ENCODE measurements around the gene TMEM185A. TPM values are rescaled to one million over a fixed set of nuclear protein-coding genes. Genes with fewer than 3 reads are reported as not detected.
"Not testable (repeated sequence)": the region's sequence is repeated elsewhere in the genome, so short reads cannot be mapped to it uniquely, and the experiment has no call there.

Gene TMEM185A
- total RNA-seq, 1 donor from 2014 or later: 18.7 TPM

DNA sequence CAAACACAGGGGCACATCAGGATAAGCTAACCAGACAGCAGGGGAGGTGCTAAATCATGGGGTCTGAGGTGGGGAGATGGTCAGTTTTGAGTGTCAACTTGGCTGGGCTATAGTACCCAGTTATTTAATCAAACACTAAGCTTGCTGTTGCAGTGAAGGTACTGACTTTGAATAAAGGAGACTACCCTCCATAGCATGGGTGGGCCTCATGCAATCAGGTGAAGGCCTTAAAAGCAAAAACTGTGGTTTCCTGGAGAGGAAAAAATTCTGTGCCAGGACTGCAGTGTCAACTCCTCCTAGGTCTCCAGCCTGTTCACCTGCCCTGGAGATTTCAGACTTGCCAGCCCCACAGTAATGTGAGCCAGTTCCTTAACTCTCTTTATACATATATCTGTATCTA, 23.9 kb downstream of the TMEM185A start:
- Mint-ChIP-seq H3K27ac (no peak overlapping the region), H3K36me3 (ENCODE audit: low read depth) (peaks cover 12% of the 10 kb centered on the region), H3K4me1 (ENCODE audit: low read depth) (no peaks in the 10 kb centered on the region), H3K4me3 (no peak overlapping the region), H3K27me3 (ENCODE audit: insufficient read depth) (no peaks in the 10 kb centered on the region), H3K9me3 (no peaks in the 10 kb centered on the region)
- intact Hi-C loops (cut with micrococcal nuclease): no loop called here
- no peak for DNase-seq (ENCODE audit: low spot score)

DNA sequence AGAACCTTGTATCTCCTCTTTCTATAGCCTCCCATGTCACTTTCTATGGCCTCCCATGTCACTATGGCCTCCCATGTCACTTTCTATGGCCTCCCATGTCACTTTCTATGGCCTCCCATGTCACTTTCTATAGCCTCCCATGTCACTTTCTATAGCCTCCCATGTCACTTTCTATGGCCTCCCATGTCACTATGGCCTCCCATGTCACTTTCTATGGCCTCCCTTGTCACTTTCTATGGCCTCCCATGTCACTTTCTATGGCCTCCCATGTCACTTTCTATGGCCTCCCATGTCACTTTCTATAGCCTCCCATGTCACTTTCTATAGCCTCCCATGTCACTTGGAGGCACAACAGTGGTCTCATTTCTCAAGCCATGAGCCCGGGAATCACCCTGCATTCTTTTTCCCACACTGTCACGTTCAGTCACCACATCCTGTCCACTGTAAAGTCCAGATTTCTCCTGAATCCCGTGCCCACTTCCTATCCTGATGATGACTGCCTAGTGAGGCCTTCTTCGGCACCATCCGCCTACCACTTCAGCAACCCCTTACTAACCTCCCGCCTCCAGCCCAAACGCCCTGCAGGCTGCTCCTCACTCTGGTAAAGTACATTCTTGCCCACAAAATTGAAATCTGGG, 26.2 kb downstream of the TMEM185A start:
- intact Hi-C loops (cut with micrococcal nuclease); H3K4me3 Mint-ChIP-seq; DNase-seq (ENCODE audit: low spot score); H3K4me1 Mint-ChIP-seq (ENCODE audit: low read depth); H3K27me3 Mint-ChIP-seq (ENCODE audit: insufficient read depth); H3K9me3 Mint-ChIP-seq; H3K27ac Mint-ChIP-seq: not testable (repeated sequence)
- peaks cover 12% of the 10 kb centered on the region for H3K36me3 Mint-ChIP-seq (ENCODE audit: low read depth)

DNA sequence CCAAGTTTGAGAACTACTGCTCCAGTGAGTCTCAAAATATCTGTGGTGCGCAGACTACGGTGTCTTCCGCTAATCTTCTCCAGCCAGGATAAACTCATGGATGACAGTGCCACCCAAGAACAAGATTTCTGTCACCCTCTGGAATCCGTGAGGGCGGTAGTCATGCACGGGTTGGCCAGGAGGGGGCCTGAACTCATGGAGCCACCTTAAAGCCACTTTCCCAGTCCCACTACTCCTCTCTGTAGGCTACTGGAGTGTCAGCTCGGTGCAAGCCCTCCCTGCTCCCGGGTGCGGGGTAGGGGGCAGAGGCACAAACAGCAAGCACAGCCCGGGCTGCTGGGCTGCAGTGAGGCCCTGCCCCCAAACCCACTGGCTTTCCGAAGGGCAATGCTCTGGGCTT, 33.0 kb downstream of the TMEM185A start:
- intact Hi-C loops (cut with micrococcal nuclease); H3K27ac Mint-ChIP-seq: not testable (repeated sequence)

DNA sequence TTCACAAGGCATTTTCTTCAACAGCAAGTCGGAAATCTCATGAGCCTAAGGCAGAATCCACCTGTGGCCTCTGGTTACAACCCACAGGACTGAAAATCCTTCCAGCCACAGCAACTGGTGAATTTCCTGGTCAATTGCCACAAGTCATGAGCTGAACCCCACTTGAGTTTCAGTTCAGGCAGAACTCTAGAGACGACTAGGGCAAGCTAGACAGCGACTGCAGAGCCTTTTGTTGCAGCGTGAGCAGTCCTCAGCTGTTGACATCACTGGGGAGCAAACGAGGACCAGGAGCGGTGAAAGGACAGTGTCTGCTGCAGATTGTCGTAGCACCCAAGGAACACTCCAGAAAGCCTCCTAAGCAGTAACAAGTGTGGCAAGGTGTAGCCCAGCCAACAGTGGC, 35.6 kb downstream of the TMEM185A start:
- H3K4me3 Mint-ChIP-seq; H3K9me3 Mint-ChIP-seq; H3K27me3 Mint-ChIP-seq (ENCODE audit: insufficient read depth); H3K4me1 Mint-ChIP-seq (ENCODE audit: low read depth); intact Hi-C loops (cut with micrococcal nuclease); DNase-seq (ENCODE audit: low spot score); H3K36me3 Mint-ChIP-seq (ENCODE audit: low read depth); H3K27ac Mint-ChIP-seq: not testable (repeated sequence)

More for the DNA sequence above, 33.0 kb downstream of the TMEM185A start:
- not testable (repeated sequence) for H3K4me3 Mint-ChIP-seq; H3K9me3 Mint-ChIP-seq; DNase-seq (ENCODE audit: low spot score); H3K36me3 Mint-ChIP-seq (ENCODE audit: low read depth); H3K4me1 Mint-ChIP-seq (ENCODE audit: low read depth); H3K27me3 Mint-ChIP-seq (ENCODE audit: insufficient read depth)

DNA sequence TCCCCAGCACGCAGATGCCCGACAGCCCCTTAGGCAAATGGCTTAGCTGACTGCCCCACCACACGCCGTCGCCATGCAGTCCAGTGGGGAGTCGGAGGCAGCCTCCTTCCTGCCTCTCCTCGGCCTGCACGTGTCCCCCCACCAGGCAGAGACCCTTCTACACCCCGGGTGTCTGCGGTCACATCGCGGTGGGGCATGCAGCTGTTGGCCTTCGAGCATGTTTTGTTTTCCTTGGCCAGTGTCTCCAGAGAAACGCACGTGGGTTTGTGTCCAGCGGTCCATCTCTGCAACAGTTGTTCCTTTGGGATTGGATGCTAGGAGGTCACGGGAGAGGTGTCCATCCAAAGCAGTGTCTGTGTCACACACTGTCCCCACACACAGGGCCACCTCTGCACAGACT, 36.4 kb downstream of the TMEM185A start, which contains the start of gene HSFX2:
Gene HSFX2 (minus strand): TSS at position 101 of the 400 bp plus-strand sequence. CDS start 614 bp downstream, outside the sequence.
- H3K4me1 Mint-ChIP-seq (ENCODE audit: low read depth); H3K27ac Mint-ChIP-seq; H3K4me3 Mint-ChIP-seq; H3K27me3 Mint-ChIP-seq (ENCODE audit: insufficient read depth); H3K9me3 Mint-ChIP-seq; intact Hi-C loops (cut with micrococcal nuclease); DNase-seq (ENCODE audit: low spot score); H3K36me3 Mint-ChIP-seq (ENCODE audit: low read depth): not testable (repeated sequence)

DNA sequence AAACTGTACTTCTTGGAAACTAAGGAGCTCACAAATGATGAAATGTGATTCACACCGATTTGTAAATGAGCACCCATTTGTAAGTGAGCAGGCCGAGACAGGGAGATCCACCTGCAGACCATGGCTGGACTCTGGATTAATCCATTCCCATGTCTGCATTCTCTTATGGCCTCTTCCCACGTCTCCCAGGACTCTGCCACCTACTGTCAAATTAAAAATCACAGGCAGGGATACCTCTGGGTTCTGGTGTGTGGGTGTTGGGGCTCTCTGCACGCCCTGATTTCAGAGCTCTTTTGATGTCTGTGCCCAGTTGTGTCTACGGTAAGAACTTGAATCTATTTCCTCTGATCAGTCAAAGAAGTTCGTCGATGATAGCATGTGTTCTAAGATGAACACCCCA, 40.6 kb downstream of the TMEM185A start:
- H3K27me3 Mint-ChIP-seq (ENCODE audit: insufficient read depth); H3K4me1 Mint-ChIP-seq (ENCODE audit: low read depth); H3K9me3 Mint-ChIP-seq; H3K27ac Mint-ChIP-seq; DNase-seq (ENCODE audit: low spot score); H3K36me3 Mint-ChIP-seq (ENCODE audit: low read depth); H3K4me3 Mint-ChIP-seq; intact Hi-C loops (cut with micrococcal nuclease): not testable (repeated sequence)

DNA sequence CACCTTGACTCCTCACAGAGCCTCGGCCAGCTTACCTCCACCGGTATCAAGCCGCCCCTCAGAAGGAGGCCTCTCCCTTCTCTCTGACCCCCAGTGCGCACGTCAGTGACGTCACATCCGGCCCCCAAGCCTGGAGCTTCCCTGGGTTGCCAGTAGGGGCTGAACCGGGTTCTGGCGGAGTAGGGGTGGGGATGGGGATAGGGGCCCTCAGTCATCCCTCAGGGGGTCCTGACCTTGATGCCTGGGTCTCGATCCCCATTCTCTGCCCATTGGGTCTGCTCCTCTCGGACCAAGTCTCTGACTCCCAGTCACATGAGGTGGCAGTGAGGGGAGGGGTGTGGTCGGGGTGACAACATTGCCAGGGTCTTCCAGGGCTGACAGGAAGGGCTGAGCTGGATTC, 44.2 kb downstream of the TMEM185A start, which contains the start of gene MAGEA9B:
Gene MAGEA9B (minus strand): TSS at position 101 of the 400 bp plus-strand sequence. CDS start 4,280 bp downstream, outside the sequence.
- H3K27me3 Mint-ChIP-seq (ENCODE audit: insufficient read depth); H3K4me3 Mint-ChIP-seq; H3K9me3 Mint-ChIP-seq; H3K36me3 Mint-ChIP-seq (ENCODE audit: low read depth); H3K27ac Mint-ChIP-seq; H3K4me1 Mint-ChIP-seq (ENCODE audit: low read depth); DNase-seq (ENCODE audit: low spot score); intact Hi-C loops (cut with micrococcal nuclease): not testable (repeated sequence)

DNA sequence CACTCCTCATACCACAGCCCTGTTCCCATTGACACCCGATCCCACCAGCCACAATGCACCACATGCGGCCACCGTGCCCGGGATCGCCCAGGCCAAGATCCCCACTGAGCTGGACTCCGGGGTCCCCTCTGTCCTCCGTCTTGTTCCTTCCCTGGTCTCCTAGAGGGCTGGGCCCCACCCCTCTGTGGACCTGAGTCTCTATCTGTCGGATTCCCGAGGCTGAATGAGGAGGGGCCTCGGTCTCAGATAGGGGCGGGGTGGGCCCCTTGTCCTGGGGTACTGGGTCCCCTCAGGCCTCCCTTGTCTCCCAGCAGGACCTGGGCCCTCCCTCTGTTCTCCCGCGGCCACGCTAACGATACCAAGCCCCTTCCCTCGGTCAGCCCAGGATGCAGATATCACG, 46.0 kb downstream of the TMEM185A start:
- intact Hi-C loops (cut with micrococcal nuclease); H3K27me3 Mint-ChIP-seq (ENCODE audit: insufficient read depth); DNase-seq (ENCODE audit: low spot score): not testable (repeated sequence)

DNA sequence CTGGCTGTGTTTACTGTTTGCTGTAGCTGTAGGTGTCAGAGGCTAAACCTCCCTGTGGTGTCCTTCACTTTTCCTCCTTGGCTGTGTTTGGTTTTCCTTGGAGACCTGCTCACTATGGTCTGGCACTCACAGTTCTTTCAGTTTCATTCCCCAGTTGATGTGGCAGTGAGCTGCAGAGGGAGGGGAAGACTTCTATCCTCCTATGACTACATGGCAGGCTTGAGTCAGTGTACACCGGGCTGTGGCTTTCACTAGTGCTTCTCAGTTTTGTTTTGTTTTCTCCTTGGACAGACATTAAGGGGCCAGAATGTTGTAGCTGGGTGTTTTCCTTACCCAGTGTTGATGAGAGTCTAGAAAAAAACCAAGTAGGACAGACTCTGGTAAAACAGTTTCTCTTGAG, 58.1 kb downstream of the TMEM185A start:
- intact Hi-C loops (cut with micrococcal nuclease): loop anchor here (10.0 kb wide), 1 partner anchor 69 kb away; the partner anchor contains the start of gene IDS
- H3K9me3 Mint-ChIP-seq; H3K4me3 Mint-ChIP-seq; DNase-seq (ENCODE audit: low spot score); H3K27ac Mint-ChIP-seq; H3K36me3 Mint-ChIP-seq (ENCODE audit: low read depth); H3K27me3 Mint-ChIP-seq (ENCODE audit: insufficient read depth): not testable (repeated sequence)
- H3K4me1 Mint-ChIP-seq (ENCODE audit: low read depth): peaks cover 23% of the 10 kb centered on the region

More for the DNA sequence above, 46.0 kb downstream of the TMEM185A start:
- not testable (repeated sequence) for H3K4me1 Mint-ChIP-seq (ENCODE audit: low read depth); H3K4me3 Mint-ChIP-seq; H3K27ac Mint-ChIP-seq; H3K36me3 Mint-ChIP-seq (ENCODE audit: low read depth); H3K9me3 Mint-ChIP-seq

DNA sequence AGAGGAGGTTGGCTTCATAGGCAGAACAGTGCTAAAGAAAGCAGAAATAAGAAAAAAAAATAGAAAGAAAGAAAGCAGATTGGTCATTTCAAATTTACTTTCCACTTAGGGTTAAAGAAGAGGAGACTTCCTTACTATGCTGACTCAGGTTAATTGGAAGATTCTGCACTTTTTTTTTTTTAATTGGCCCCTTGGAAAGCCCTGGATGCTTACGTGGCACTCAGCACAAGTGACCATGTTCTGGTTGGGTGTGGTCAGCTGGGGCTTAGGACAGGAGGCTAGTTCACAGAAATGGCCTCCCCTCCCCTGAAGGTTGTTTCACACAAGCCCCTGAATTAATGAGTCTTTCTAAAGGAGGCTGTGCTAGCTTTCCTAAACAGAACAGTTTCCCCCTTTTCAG, 58.8 kb downstream of the TMEM185A start:
- no peaks in the 10 kb centered on the region for H3K9me3 Mint-ChIP-seq
- H3K27me3 Mint-ChIP-seq (ENCODE audit: insufficient read depth): peaks cover 2% of the 10 kb centered on the region
- H3K4me1 Mint-ChIP-seq (ENCODE audit: low read depth): peaks cover 23% of the 10 kb centered on the region
- H3K27ac Mint-ChIP-seq: peak overlapping the region; percentile 91
- no peaks in the 10 kb centered on the region for H3K36me3 Mint-ChIP-seq (ENCODE audit: low read depth)
- no peak overlapping the region for H3K4me3 Mint-ChIP-seq
- intact Hi-C loops (cut with micrococcal nuclease): loop anchor here (10.0 kb wide), 1 partner anchor 68 kb away; the partner anchor contains the start of gene IDS
- no peak for DNase-seq (ENCODE audit: low spot score)

DNA sequence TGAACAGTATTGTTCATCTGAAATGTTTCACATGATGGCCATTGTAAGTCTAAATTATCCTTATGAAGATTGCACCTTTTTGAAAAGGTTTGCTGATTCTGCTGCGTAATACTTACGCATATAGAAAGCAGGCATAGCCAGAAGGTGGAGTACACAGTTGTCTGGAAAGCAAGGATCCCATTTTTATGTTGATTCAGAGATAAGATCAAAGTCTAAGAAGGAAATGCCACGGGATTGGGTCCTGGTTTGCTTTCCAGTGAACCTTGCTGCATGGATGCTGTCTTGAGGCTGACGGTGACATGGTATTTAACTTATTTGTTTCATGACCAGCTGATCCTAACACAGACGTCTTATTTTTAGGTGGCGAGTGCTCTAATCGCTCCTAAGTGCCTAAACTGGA, 59.8 kb downstream of the TMEM185A start:
- no peak for DNase-seq (ENCODE audit: low spot score)
- intact Hi-C loops (cut with micrococcal nuclease): loop anchor here (10.0 kb wide), 1 partner anchor 67 kb away; the partner anchor contains the start of gene IDS
- Mint-ChIP-seq H3K4me1 (ENCODE audit: low read depth) (peaks cover 23% of the 10 kb centered on the region), H3K27ac (no peak overlapping the region), H3K4me3 (no peak overlapping the region), H3K27me3 (ENCODE audit: insufficient read depth) (peaks cover 2% of the 10 kb centered on the region), H3K36me3 (ENCODE audit: low read depth) (no peaks in the 10 kb centered on the region), H3K9me3 (no peaks in the 10 kb centered on the region)

DNA sequence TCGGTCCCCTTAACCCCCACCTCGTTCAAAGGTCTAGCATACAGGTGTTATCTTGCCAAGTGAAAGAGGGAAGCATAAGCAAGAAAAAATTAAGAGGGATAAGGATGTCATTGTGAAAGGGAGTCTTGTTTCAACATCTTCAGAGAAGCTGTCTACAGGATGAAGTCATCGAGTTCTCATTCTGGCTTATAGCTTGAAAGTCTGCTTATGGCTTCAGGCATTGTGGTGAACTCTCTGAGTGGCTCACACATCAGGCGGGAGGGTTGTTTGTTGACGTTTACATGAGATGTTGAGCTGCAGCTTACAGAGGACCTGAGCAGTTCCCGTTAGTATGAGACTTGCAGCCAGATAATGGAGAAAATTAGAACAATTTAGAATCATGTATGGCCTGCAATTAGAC, 60.9 kb downstream of the TMEM185A start:
- no peaks in the 10 kb centered on the region for H3K36me3 Mint-ChIP-seq (ENCODE audit: low read depth)
- H3K9me3 Mint-ChIP-seq: no peaks in the 10 kb centered on the region
- intact Hi-C loops (cut with micrococcal nuclease): loop anchor here (10.0 kb wide), 1 partner anchor 66 kb away; the partner anchor contains the start of gene IDS
- no peak overlapping the region for H3K27ac Mint-ChIP-seq
- no peak overlapping the region for H3K4me3 Mint-ChIP-seq
- H3K4me1 Mint-ChIP-seq (ENCODE audit: low read depth): peaks cover 23% of the 10 kb centered on the region
- no peak for DNase-seq (ENCODE audit: low spot score)
- H3K27me3 Mint-ChIP-seq (ENCODE audit: insufficient read depth): peaks cover 2% of the 10 kb centered on the region

DNA sequence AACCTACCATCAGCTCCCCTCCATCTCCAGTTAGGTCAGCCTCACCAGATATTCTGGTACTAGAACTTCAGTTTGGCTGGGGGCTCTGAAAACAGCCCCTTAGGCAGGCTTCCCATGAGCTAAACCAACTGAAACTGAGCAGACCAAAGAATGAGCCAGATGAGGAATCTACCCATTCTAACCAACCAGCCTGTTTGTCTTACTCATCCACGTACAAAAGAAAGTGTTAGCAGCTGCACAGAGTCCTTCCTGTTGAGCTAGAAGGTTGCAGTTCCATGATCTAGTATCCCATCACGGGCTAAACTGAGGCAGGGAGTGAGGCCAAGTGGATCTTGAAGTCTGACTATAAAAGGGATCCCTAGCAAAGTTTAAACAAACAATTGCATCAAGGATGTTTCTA, 61.8 kb downstream of the TMEM185A start:
- H3K27me3 Mint-ChIP-seq (ENCODE audit: insufficient read depth): peaks cover 2% of the 10 kb centered on the region
- peaks cover 23% of the 10 kb centered on the region for H3K4me1 Mint-ChIP-seq (ENCODE audit: low read depth)
- H3K9me3 Mint-ChIP-seq: no peaks in the 10 kb centered on the region
- no peak overlapping the region for H3K4me3 Mint-ChIP-seq
- intact Hi-C loops (cut with micrococcal nuclease): loop anchor here (10.0 kb wide), 2 partner anchors 55 to 65 kb away; partner anchors contain the start of gene IDS
- DNase-seq (ENCODE audit: low spot score): no peak
- no peaks in the 10 kb centered on the region for H3K36me3 Mint-ChIP-seq (ENCODE audit: low read depth)
- H3K27ac Mint-ChIP-seq: no peak overlapping the region

Measured in activated T-helper 1 cell treated with anti-CD3 and anti-CD28 coated beads, Interleukin-12 subunit alpha, Interleukin-12 subunit beta, Interleukin-2, Interleukin-4 antibody, amounts not matched to agents 30 ng/mL and 10 ng/mL and 1 ng/mL, durations not matched to agents 14 hours and 24 hours and 36 hours (primary cell).